PC-9 (cell line): ENCODE results near the gene EYS. TPM values are rescaled to one million over a fixed set of nuclear protein-coding genes. Genes with fewer than 3 reads are reported as not detected.

Experiments
- BruUV-seq: library from RNA; stranded (reverse); fragments of 400-500 nt; replicated peaks from 2 replicates; lab custom pipeline; 2021; lab: Mats Ljungman, UMichigan
- CTCF ChIA-PET: fragments of 300-600 bp; sonication (Branson Sonifier 250); formaldehyde crosslinking; loops from one replicate; lab custom pipeline; 2022; ENCODE audit warnings: antibody characterized with exemption; lab: Charles Lee
- POLR2A ChIA-PET: fragments of 300-600 bp; sonication (Branson Sonifier 250); formaldehyde crosslinking; loops from one replicate; lab custom pipeline; 2022; ENCODE audit warnings: antibody characterized with exemption; ENCODE audit not compliant: unreplicated experiment; lab: Charles Lee
- DNase-seq, 2 experiments: peaks; one replicate each; pipeline versions ENCODE4 v3.0.0 to v3.0.0-alpha.2; 2015 to 2022; ENCODE audit warnings: mixed read lengths in 1 of 2
- H2AFZ ChIP-seq: fragments of 200-600 bp; sonication (generic); 2 replicates; pipeline ENCODE4 v1.8.1; 2017; ENCODE audit warnings: antibody characterized with exemption
- H3F3A ChIP-seq: fragments of 200-600 bp; sonication (generic); 2 replicates; pipeline ENCODE4 v1.8.1; 2017; ENCODE audit warnings: antibody characterized with exemption, mild to moderate bottlenecking, low read depth; ENCODE audit not compliant: insufficient read depth
- H3K27ac ChIP-seq: fragments of 200-600 bp; sonication (generic); 2 replicates; pipeline ENCODE4 v1.6.1; 2016; ENCODE audit warnings: mixed run types
- H3K27me3 ChIP-seq: fragments of 200-600 bp; sonication (generic); 2 replicates; pipeline ENCODE4 v1.6.1; 2016; ENCODE audit warnings: low read depth, mixed run types; ENCODE audit not compliant: insufficient read depth
- H3K36me3 ChIP-seq: fragments of 200-600 bp; sonication (generic); 2 replicates; pipeline ENCODE4 v1.6.1; 2016; ENCODE audit warnings: low read depth, mixed run types
- H3K4me1 ChIP-seq: fragments of 200-600 bp; sonication (generic); replicated peaks from 2 replicates; pipeline ENCODE4 v1.6.1; 2016; ENCODE audit warnings: mixed run types; ENCODE audit not compliant: insufficient read depth
- H3K4me2 ChIP-seq: fragments of 200-600 bp; sonication (generic); 2 replicates; pipeline ENCODE4 v1.6.1; 2017; ENCODE audit warnings: mixed run types
- H3K4me3 ChIP-seq: fragments of 200-600 bp; sonication (generic); 2 replicates; pipeline ENCODE4 v1.6.1; 2016; ENCODE audit warnings: mixed run types
- H3K79me2 ChIP-seq: fragments of 200-600 bp; sonication (generic); 2 replicates; pipeline ENCODE4 v1.6.1; 2017; ENCODE audit warnings: low read depth, mixed run types
- H3K9me2 ChIP-seq: fragments of 200-600 bp; sonication (generic); 2 replicates; pipeline ENCODE4 v1.8.1; 2017; ENCODE audit warnings: mild to moderate bottlenecking; ENCODE audit not compliant: insufficient read depth
- H3K9me3 ChIP-seq: fragments of 200-600 bp; sonication (generic); 2 replicates; pipeline ENCODE4 v1.8.1; 2016; ENCODE audit warnings: low read depth; ENCODE audit not compliant: insufficient read depth
- H4K20me1 ChIP-seq: fragments of 200-600 bp; sonication (generic); 2 replicates; pipeline ENCODE4 v1.8.1; 2017; ENCODE audit not compliant: insufficient read depth
- EZH2 ChIP-seq: fragments of 200-600 bp; sonication (generic); IDR thresholded peaks from 2 replicates; pipeline ENCODE4 v1.8.0; 2017; ENCODE audit warnings: antibody characterized with exemption, low read depth
- intact Hi-C: fragments of 100-400 bp; cut with micrococcal nuclease; formaldehyde crosslinking; loops from one replicate; pipeline ENCODE4 v1.10.0; 2022; ENCODE audit not compliant: unreplicated experiment
- total RNA-seq: library from RNA; stranded (reverse); gene quantifications from 2 replicates; pipeline ENCODE4 v1.2.3, GENCODE V29; 2021
- TF ChIP-seq, protein P1 (sequence below): fragments of 200-600 bp; sonication (generic); conservative IDR thresholded peaks from 2 replicates; pipeline ENCODE4 v1.6.1; 2017; ENCODE audit warnings: mixed run types, antibody characterized with exemption, mild to moderate bottlenecking, moderate library complexity

EYS gene
- total RNA-seq, 1 experiment from 2014 or later = not detected

- CTCF ChIA-PET = no interaction called here
- POLR2A ChIA-PET = no interaction called here
- no TSS peak for BruUV-seq
Observed at GRCh38 chr6:65566117-65566516, 140.9 kb downstream of the EYS start.

DNA sequence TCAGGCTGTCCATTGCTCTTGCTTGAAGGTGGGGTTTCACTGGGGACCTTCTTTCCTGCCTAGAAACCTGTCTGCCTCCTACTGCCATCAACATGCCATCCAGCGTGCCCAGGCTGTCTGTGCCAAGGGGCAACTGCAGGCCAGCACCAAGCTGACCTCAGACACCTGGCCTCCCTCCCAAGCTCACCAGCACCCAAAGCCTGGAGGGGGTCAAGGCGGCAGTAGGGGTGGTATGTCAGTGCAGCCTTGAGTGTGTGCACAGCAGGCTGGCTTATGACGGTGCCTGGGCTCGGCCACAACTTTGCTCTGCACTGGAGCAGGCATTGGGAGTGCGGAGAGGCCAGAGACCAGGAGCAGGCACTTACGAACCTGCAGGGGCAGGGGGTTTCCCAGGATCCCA is 149.0 kb downstream of the EYS start:
- Histone ChIP-seq H3K36me3 (no peaks in the 10 kb centered on the region), H3K4me1 (no peaks in the 10 kb centered on the region), H3K4me2 (no peak overlapping the region), H2AFZ (no peak overlapping the region), H3K27me3 (no peaks in the 10 kb centered on the region), H3K9me3 (no peaks in the 10 kb centered on the region), H3K79me2 (no peaks in the 10 kb centered on the region), H3F3A (no peaks in the 10 kb centered on the region), H3K4me3 (no peak overlapping the region), H3K27ac (no peak overlapping the region), H3K9me2 (no peaks in the 10 kb centered on the region), H4K20me1 (no peaks in the 10 kb centered on the region; the same call in 1 of the 2 replicates)
- intact Hi-C loops = no loop called here
- no TSS peak for BruUV-seq
- CTCF ChIA-PET = no interaction called here
- DNase-seq = no peak
- POLR2A ChIA-PET = no interaction called here
- TF ChIP-seq EZH2 = no peak
- TF ChIP-seq, protein P1, sequence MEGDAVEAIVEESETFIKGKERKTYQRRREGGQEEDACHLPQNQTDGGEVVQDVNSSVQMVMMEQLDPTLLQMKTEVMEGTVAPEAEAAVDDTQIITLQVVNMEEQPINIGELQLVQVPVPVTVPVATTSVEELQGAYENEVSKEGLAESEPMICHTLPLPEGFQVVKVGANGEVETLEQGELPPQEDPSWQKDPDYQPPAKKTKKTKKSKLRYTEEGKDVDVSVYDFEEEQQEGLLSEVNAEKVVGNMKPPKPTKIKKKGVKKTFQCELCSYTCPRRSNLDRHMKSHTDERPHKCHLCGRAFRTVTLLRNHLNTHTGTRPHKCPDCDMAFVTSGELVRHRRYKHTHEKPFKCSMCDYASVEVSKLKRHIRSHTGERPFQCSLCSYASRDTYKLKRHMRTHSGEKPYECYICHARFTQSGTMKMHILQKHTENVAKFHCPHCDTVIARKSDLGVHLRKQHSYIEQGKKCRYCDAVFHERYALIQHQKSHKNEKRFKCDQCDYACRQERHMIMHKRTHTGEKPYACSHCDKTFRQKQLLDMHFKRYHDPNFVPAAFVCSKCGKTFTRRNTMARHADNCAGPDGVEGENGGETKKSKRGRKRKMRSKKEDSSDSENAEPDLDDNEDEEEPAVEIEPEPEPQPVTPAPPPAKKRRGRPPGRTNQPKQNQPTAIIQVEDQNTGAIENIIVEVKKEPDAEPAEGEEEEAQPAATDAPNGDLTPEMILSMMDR = no peak

More at GRCh38 chr6:65566117-65566516, 140.9 kb downstream of the EYS start:
- Histone ChIP-seq H3K27ac (no peak overlapping the region), H3K9me2 (no peaks in the 10 kb centered on the region), H3K4me1 (no peaks in the 10 kb centered on the region), H3K4me3 (no peak overlapping the region), H3K9me3 (no peaks in the 10 kb centered on the region), H3K36me3 (no peaks in the 10 kb centered on the region), H2AFZ (no peak overlapping the region), H3F3A (no peaks in the 10 kb centered on the region), H3K27me3 (no peaks in the 10 kb centered on the region), H3K4me2 (no peak overlapping the region), H3K79me2 (no peaks in the 10 kb centered on the region), H4K20me1 (no peaks in the 10 kb centered on the region; the same call in 1 of the 2 replicates)
- TF ChIP-seq EZH2 = no peak
- TF ChIP-seq, protein P1 = no peak
- no peak for DNase-seq
- intact Hi-C loops = no loop called here

DNA sequence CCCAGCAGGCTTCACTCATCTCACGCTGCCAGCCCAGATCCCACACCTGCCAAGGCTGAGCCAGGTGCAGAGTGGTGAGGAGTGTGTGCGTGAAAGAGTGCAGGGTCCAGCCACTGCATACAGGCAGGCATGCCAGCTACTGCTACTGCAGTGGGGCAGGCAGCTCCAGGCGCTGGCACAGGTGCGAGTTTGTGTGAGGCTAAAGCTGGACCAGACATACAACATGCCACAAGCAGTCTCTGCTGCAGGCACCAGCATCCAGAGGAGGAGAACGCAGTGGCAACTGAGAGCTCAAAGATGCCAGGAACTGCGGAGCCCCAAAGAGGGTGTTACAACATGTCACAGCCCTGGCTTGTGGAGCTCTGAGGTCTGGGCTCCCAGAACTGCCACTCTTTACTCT is 149.8 kb downstream of the EYS start:
- Histone ChIP-seq H3K9me2 (no peaks in the 10 kb centered on the region), H2AFZ (no peak overlapping the region), H3K79me2 (no peaks in the 10 kb centered on the region), H3K4me1 (no peaks in the 10 kb centered on the region), H3K4me3 (no peak overlapping the region), H3K9me3 (no peaks in the 10 kb centered on the region), H3K4me2 (no peak overlapping the region), H3K27me3 (no peaks in the 10 kb centered on the region), H3K36me3 (no peaks in the 10 kb centered on the region), H3K27ac (no peak overlapping the region), H3F3A (no peaks in the 10 kb centered on the region), H4K20me1 (no peaks in the 10 kb centered on the region; the same call in 1 of the 2 replicates)
- ChIA-PET CTCF (no interaction called here), POLR2A (no interaction called here)
- intact Hi-C loops = no loop called here
- DNase-seq = no peak
- BruUV-seq = no TSS peak
- no peak for TF ChIP-seq EZH2

DNA sequence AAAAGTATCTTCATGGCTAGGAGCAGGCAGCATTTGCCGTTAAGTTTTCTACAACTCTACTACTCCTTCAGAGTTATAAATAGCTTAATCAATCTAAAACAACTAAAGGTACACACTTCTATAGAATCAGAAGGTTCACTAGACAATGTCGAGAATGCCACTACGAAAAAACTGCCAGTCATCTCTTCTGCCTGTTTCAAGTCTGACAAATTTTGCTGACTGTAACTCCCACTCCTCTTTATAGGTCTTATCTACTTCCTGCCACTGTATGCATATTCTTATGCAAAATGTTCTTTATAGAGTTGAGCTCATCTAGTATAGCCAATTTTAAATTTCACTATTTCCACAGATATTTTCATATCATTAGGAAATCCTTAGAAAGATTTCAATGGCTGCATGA is 160.1 kb downstream of the EYS start:
- Histone ChIP-seq H3K27ac (no peak overlapping the region), H2AFZ (no peak overlapping the region), H3K9me2 (no peaks in the 10 kb centered on the region), H3K27me3 (no peaks in the 10 kb centered on the region), H3K79me2 (no peaks in the 10 kb centered on the region), H3K4me3 (no peak overlapping the region), H3F3A (no peaks in the 10 kb centered on the region), H4K20me1 (no peaks in the 10 kb centered on the region), H3K4me2 (no peak overlapping the region), H3K36me3 (no peaks in the 10 kb centered on the region), H3K4me1 (no peaks in the 10 kb centered on the region), H3K9me3 (no peaks in the 10 kb centered on the region)
- no peak for DNase-seq
- POLR2A ChIA-PET = no interaction called here
- no TSS peak for BruUV-seq
- CTCF ChIA-PET = no interaction called here
- TF ChIP-seq, protein P1 = no peak
- no peak for TF ChIP-seq EZH2
- intact Hi-C loops = no loop called here
